Breast epithelium (tissue), 4 donors: Measurements from ENCODE around the gene PTGES2. TPM values are rescaled to one million over a fixed set of nuclear protein-coding genes. Genes with fewer than 3 reads are reported as not detected.

Experiments
- DNase-seq, 2 donors: peaks; one replicate each; pipeline ENCODE4 v3.0.0-alpha.2; 2019; ENCODE audit warnings: low spot score in 2 of 2
- H3K27ac ChIP-seq, 2 donors: fragments of 200-600 bp; sonication (generic) in 1 of 2; one replicate each; pipeline ENCODE4 v1.5.1; 2016 to 2019; ENCODE audit warnings: mild to moderate bottlenecking in 1 of 2
- H3K27me3 ChIP-seq, 2 donors: fragments of 200-600 bp; sonication (generic) in 1 of 2; one replicate each; pipeline versions ENCODE4 v1.5.1 to v1.6.0; 2017 to 2019; ENCODE audit warnings: control low read depth in 1 of 2, mild to moderate bottlenecking in 1 of 2
- H3K36me3 ChIP-seq: fragments of 200-600 bp; one replicate; pipeline ENCODE4 v1.5.1; 2019
- H3K4me1 ChIP-seq, 2 donors: fragments of 200-600 bp; sonication (generic); one replicate each; pipeline ENCODE4 v1.5.1; 2016 to 2019; ENCODE audit warnings: control low read depth in 1 of 2
- H3K4me3 ChIP-seq, 3 donors: fragments of 200-600 bp; sonication (generic); 1 replicate in 2 of 3; 2 replicates in 1 of 3; pipeline ENCODE4 v1.5.1; 2016 to 2019; ENCODE audit warnings: mild to moderate bottlenecking in 3 of 3, moderate library complexity in 2 of 3
- H3K9me3 ChIP-seq, 2 donors: fragments of 200-600 bp; sonication (generic) in 1 of 2; one replicate each; pipeline ENCODE4 v1.5.1; 2016 to 2019; ENCODE audit warnings: control low read depth in 1 of 2
- CTCF ChIP-seq, 3 donors: fragments of 450-650 bp; IDR thresholded peaks; one replicate each; pipeline ENCODE4 v1.5.1; 2016 to 2017; ENCODE audit warnings: antibody characterized with exemption in 3 of 3, mild to moderate bottlenecking in 3 of 3, moderate library complexity in 3 of 3
- POLR2A ChIP-seq: fragments of 450-650 bp; IDR thresholded peaks from one replicate; pipeline ENCODE4 v1.6.1; 2016; ENCODE audit warnings: antibody characterized with exemption, mild to moderate bottlenecking, moderate library complexity
- POLR2AphosphoS5 ChIP-seq, 3 donors: sonication (generic); formaldehyde crosslinking; IDR thresholded peaks; one replicate each; pipeline ENCODE4 v1.6.1; 2017; ENCODE audit warnings: antibody characterized with exemption in 3 of 3
- intact Hi-C: fragments of 100-400 bp; cut with DNase I; formaldehyde crosslinking; loops from one replicate; pipeline ENCODE4 v1.15.1; 2023; ENCODE audit warnings: low total_unique reads
- total RNA-seq, 3 donors: library from RNA; depleted of rRNA; stranded (reverse); fragments of >200 nt; gene quantifications; one replicate each; pipeline ENCODE4 v1.1.0, GENCODE V29; 2016

PTGES2 gene
- total RNA-seq, 3 donors from 2014 or later = 35.7 to 86.9 (median 55.0) TPM

DNA sequence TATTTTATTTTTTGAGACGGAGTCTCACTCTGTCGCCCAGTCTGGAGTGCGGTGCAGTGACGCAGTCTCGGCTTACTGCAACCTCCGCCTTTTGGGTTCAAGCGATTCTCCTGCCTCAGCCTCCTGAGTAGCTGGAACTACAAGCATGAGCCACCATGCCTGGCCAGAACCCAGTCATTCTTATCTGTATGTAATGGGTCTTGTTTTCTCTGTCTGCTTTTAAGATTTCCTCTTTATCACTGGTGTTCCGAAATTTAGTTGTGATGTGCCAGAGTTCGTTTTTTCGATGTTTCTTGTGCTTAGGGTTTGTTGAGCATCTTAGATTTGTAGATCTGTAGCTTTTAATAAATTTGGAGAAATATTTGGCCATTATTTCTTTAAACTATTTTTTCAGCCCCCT lies 40.3 kb downstream of the PTGES2 start:
- H3K4me1 ChIP-seq = peaks cover 7 to 13% of the 10 kb centered on the region in 2 donors
- H3K9me3 ChIP-seq = no peaks in the 10 kb centered on the region
- H3K4me3 ChIP-seq = no peak overlapping the region
- no peaks in the 10 kb centered on the region for H3K36me3 ChIP-seq
- no peak for TF ChIP-seq POLR2A
- no peak for TF ChIP-seq CTCF (IDR thresholded peaks at IDR 0.05)
- TF ChIP-seq POLR2AphosphoS5 (IDR thresholded peaks at IDR 0.05) = no peak
- no peak for DNase-seq
- no peaks in the 10 kb centered on the region for H3K27me3 ChIP-seq
- intact Hi-C loops = loop anchor here (10.0 kb wide), 1 partner anchor 112 kb away; no protein-coding TSS in a partner anchor
- no peak overlapping the region for H3K27ac ChIP-seq

DNA sequence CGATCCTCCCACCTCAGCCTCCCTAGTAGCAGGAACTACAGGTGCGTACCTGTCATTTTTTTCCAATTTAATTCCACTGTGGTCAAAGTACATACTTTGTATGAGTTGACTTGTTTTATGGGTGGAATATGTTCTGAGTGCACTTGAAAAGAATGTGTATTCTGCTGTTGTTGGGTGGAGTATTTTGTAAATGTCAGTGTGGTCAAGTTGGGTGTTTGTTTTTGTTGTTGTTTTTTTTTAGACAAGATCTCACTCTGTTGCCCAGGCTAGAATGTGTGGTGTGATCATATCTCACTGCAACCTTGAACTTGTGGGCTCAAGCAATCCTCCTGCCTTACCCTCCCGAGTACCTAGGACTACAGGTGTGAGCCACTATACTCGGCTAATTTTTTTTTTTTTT lies 41.6 kb downstream of the PTGES2 start:
- DNase-seq = no peak
- no peaks in the 10 kb centered on the region for H3K36me3 ChIP-seq
- H3K27me3 ChIP-seq = no peaks in the 10 kb centered on the region
- intact Hi-C loops = loop anchor here (10.0 kb wide), 1 partner anchor 111 kb away; no protein-coding TSS in a partner anchor
- H3K9me3 ChIP-seq = no peaks in the 10 kb centered on the region
- H3K27ac ChIP-seq = no peak overlapping the region
- peaks cover 0 to 5% of the 10 kb centered on the region in 2 donors for H3K4me1 ChIP-seq
- no peak overlapping the region for H3K4me3 ChIP-seq
- TF ChIP-seq POLR2A = no peak
- TF ChIP-seq CTCF (IDR thresholded peaks at IDR 0.05) = no peak
- TF ChIP-seq POLR2AphosphoS5 (IDR thresholded peaks at IDR 0.05) = no peak

- Histone ChIP-seq H3K27me3 (no peaks in the 10 kb centered on the region), H3K4me3 (no peak overlapping the region), H3K27ac (peak overlapping the region in 1 of 2 donors; percentile 19), H3K9me3 (no peaks in the 10 kb centered on the region), H3K36me3 (no peaks in the 10 kb centered on the region), H3K4me1 (no peaks in the 10 kb centered on the region)
- intact Hi-C loops = loop anchor here (10.0 kb wide), 1 partner anchor 110 kb away; no protein-coding TSS in a partner anchor
- no peak for TF ChIP-seq CTCF (IDR thresholded peaks at IDR 0.05)
- no peak for TF ChIP-seq POLR2AphosphoS5 (IDR thresholded peaks at IDR 0.05)
- no peak for TF ChIP-seq POLR2A
- DNase-seq = no peak
These were observed 42.8 kb downstream of the PTGES2 start for GRCh38 chr9:128084746-128085145.

DNA sequence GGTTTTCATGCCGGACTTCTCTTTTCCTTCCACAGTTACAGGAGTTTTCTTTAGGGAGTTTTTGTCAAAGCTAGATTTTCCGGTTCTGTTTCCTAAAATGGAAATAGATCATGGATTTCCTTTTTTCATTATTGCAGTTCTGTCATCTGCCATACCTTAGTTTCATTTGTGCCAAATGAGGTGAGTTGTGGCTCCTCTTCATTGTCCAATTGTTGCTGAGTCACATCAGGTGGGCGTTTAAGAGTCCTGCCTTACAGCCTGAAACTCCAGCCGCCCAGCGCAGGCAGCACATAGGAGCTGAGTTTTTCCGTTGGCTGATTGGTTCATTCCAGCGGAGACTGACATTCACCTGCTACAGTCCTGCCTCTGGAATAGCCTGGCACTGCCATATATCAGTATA lies 45.4 kb downstream of the PTGES2 start:
- Histone ChIP-seq H3K27ac (peak overlapping the region; percentile 83 to 85), H3K4me3 (no peak overlapping the region), H3K4me1 (peaks cover 5 to 10% of the 10 kb centered on the region in 2 donors), H3K36me3 (no peaks in the 10 kb centered on the region), H3K27me3 (no peaks in the 10 kb centered on the region), H3K9me3 (no peaks in the 10 kb centered on the region)
- intact Hi-C loops = loop anchor here (10.0 kb wide), 1 partner anchor 107 kb away; no protein-coding TSS in a partner anchor
- TF ChIP-seq POLR2AphosphoS5 (IDR thresholded peaks at IDR 0.05) (peak in 2 of 3 donors; percentile 23 to 35), CTCF (IDR thresholded peaks at IDR 0.05) (no peak)
- DNase-seq = peak in 1 of 2 donors; percentile 71

GRCh38 chr9:128081056-128081455 lies 46.5 kb downstream of the PTGES2 start:
- DNase-seq = no peak
- Histone ChIP-seq H3K9me3 (no peaks in the 10 kb centered on the region), H3K4me3 (no peak overlapping the region), H3K36me3 (no peaks in the 10 kb centered on the region), H3K27me3 (no peaks in the 10 kb centered on the region), H3K4me1 (peaks cover 5 to 10% of the 10 kb centered on the region in 2 donors), H3K27ac (peak overlapping the region; percentile 83 to 85)
- TF ChIP-seq POLR2AphosphoS5 (IDR thresholded peaks at IDR 0.05) (peak in 2 of 3 donors; percentile 51 to 68), CTCF (IDR thresholded peaks at IDR 0.05) (no peak), POLR2A (no peak)
- intact Hi-C loops = loop anchor here (10.0 kb wide), 1 partner anchor 106 kb away; no protein-coding TSS in a partner anchor
